ENCODE data around the gene C1QL2.

The C1QL2 gene

GRCh38 chr2:119158563-119159347 lies at the start of gene C1QL2:
Gene C1QL2, minus strand, starts transcription at chr2:119158751. Its CDS starts 482 bp downstream, at chr2:119158269.
- DNase-seq, result peak; percentile 46

GRCh38 chr2:119207447-119207846 lies 48.9 kb upstream of the C1QL2 start:
- no peak for DNase-seq

- DNase-seq, result no peak
Measured at GRCh38 chr2:119206201-119206600, 47.6 kb upstream of the C1QL2 start.

- DNase-seq, result no peak
Measured at GRCh38 chr2:119205001-119205706, 46.6 kb upstream of the C1QL2 start.

- DNase-seq, result no peak
Measured at GRCh38 chr2:119204525-119204924, 46.0 kb upstream of the C1QL2 start.

- DNase-seq, result no peak
Measured at GRCh38 chr2:119202610-119203310, 44.2 kb upstream of the C1QL2 start.

- DNase-seq, result no peak
Measured at GRCh38 chr2:119201815-119202214, 43.3 kb upstream of the C1QL2 start.

- DNase-seq, result no peak
Measured at GRCh38 chr2:119198240-119198840, 39.8 kb upstream of the C1QL2 start.

- no peak for DNase-seq
Measured at GRCh38 chr2:119197529-119198239, 39.1 kb upstream of the C1QL2 start.

GRCh38 chr2:119197126-119197405 lies 38.5 kb upstream of the C1QL2 start:
- no peak for DNase-seq

- DNase-seq, result no peak
Measured at GRCh38 chr2:119196301-119197125, 38.0 kb upstream of the C1QL2 start.

GRCh38 chr2:119195887-119196286 lies 37.3 kb upstream of the C1QL2 start:
- no peak for DNase-seq

- no peak for DNase-seq
Measured at GRCh38 chr2:119195001-119195400, 36.5 kb upstream of the C1QL2 start.

GRCh38 chr2:119192893-119193292 lies 34.3 kb upstream of the C1QL2 start:
- DNase-seq, result no peak

GRCh38 chr2:119190321-119191111 lies 32.0 kb upstream of the C1QL2 start:
- no peak for DNase-seq

GRCh38 chr2:119184512-119184911 lies 26.0 kb upstream of the C1QL2 start:
- DNase-seq, result no peak

GRCh38 chr2:119181791-119182445 lies 23.4 kb upstream of the C1QL2 start:
- DNase-seq, result no peak

GRCh38 chr2:119181391-119181790 lies 22.8 kb upstream of the C1QL2 start:
- no peak for DNase-seq

GRCh38 chr2:119180892-119181291 lies 22.3 kb upstream of the C1QL2 start:
- no peak for DNase-seq

- DNase-seq, result no peak
Measured at GRCh38 chr2:119179991-119180390, 21.4 kb upstream of the C1QL2 start.

GRCh38 chr2:119179202-119179601 lies 20.7 kb upstream of the C1QL2 start:
- DNase-seq, result no peak

All from NCI-H1105 (cell line).